ENCODE data around the gene HECTD1.

Gene HECTD1

GRCh38 chr14:31203414-31203742 lies 4.2 kb downstream of the HECTD1 start:
- DNase-seq (ENCODE audit: low spot score) = no peak
- no peak for TF ChIP-seq CTCF (IDR thresholded peaks at IDR 0.05; ENCODE audit: poor library complexity, severe bottlenecking)
- H3K27ac ChIP-seq (ENCODE audit: poor library complexity, severe bottlenecking) = no peak overlapping the region
- H3K4me1 ChIP-seq (ENCODE audit: insufficient read depth, poor library complexity, severe bottlenecking) = peaks cover 14% of the 10 kb centered on the region
- peaks cover 54% of the 10 kb centered on the region for H3K36me3 ChIP-seq (ENCODE audit: low read depth)
- ATAC-seq (ENCODE audit: low read depth) = no peak
- H3K9me3 ChIP-seq (ENCODE audit: severe bottlenecking) = no peaks in the 10 kb centered on the region
- no peaks in the 10 kb centered on the region for H3K27me3 ChIP-seq (ENCODE audit: insufficient read depth, poor library complexity, severe bottlenecking)
- H3K4me3 ChIP-seq (ENCODE audit: severe bottlenecking) = no peak overlapping the region

- peak overlapping the region; percentile 6 for H3K27ac ChIP-seq (ENCODE audit: poor library complexity, severe bottlenecking)
- peaks cover 17% of the 10 kb centered on the region for H3K4me1 ChIP-seq (ENCODE audit: insufficient read depth, poor library complexity, severe bottlenecking)
- DNase-seq (ENCODE audit: low spot score) = no peak
- no peak for TF ChIP-seq CTCF (IDR thresholded peaks at IDR 0.05; ENCODE audit: poor library complexity, severe bottlenecking)
- H3K9me3 ChIP-seq (ENCODE audit: severe bottlenecking) = no peaks in the 10 kb centered on the region
- no peaks in the 10 kb centered on the region for H3K27me3 ChIP-seq (ENCODE audit: insufficient read depth, poor library complexity, severe bottlenecking)
- H3K36me3 ChIP-seq (ENCODE audit: low read depth) = peaks cover 55% of the 10 kb centered on the region
- no peak overlapping the region for H3K4me3 ChIP-seq (ENCODE audit: severe bottlenecking)
- ATAC-seq (ENCODE audit: low read depth) = no peak
Observed at GRCh38 chr14:31201111-31201510, 6.5 kb downstream of the HECTD1 start.

GRCh38 chr14:31200702-31200990 lies 6.9 kb downstream of the HECTD1 start:
- ATAC-seq (ENCODE audit: low read depth) = no peak
- Histone ChIP-seq H3K4me1 (ENCODE audit: insufficient read depth, poor library complexity, severe bottlenecking) (peaks cover 22% of the 10 kb centered on the region), H3K27ac (ENCODE audit: poor library complexity, severe bottlenecking) (peak overlapping the region; percentile 6), H3K4me3 (ENCODE audit: severe bottlenecking) (no peak overlapping the region), H3K9me3 (ENCODE audit: severe bottlenecking) (no peaks in the 10 kb centered on the region), H3K27me3 (ENCODE audit: insufficient read depth, poor library complexity, severe bottlenecking) (no peaks in the 10 kb centered on the region), H3K36me3 (ENCODE audit: low read depth) (peaks cover 54% of the 10 kb centered on the region)
- TF ChIP-seq CTCF (IDR thresholded peaks at IDR 0.05; ENCODE audit: poor library complexity, severe bottlenecking) = no peak
- DNase-seq (ENCODE audit: low spot score) = no peak

GRCh38 chr14:31197671-31198070 lies 9.9 kb downstream of the HECTD1 start:
- ATAC-seq (ENCODE audit: low read depth) (no peak), DNase-seq (ENCODE audit: low spot score) (no peak)
- Histone ChIP-seq H3K36me3 (ENCODE audit: low read depth) (peaks cover 49% of the 10 kb centered on the region), H3K4me1 (ENCODE audit: insufficient read depth, poor library complexity, severe bottlenecking) (peaks cover 23% of the 10 kb centered on the region), H3K27me3 (ENCODE audit: insufficient read depth, poor library complexity, severe bottlenecking) (no peaks in the 10 kb centered on the region), H3K4me3 (ENCODE audit: severe bottlenecking) (no peak overlapping the region), H3K9me3 (ENCODE audit: severe bottlenecking) (no peaks in the 10 kb centered on the region), H3K27ac (ENCODE audit: poor library complexity, severe bottlenecking) (no peak overlapping the region)
- no peak for TF ChIP-seq CTCF (IDR thresholded peaks at IDR 0.05; ENCODE audit: poor library complexity, severe bottlenecking)

- TF ChIP-seq CTCF (IDR thresholded peaks at IDR 0.05; ENCODE audit: poor library complexity, severe bottlenecking) = no peak
- H3K27ac ChIP-seq (ENCODE audit: poor library complexity, severe bottlenecking) = peak overlapping the region; percentile 61
- DNase-seq (ENCODE audit: low spot score) (no peak), ATAC-seq (ENCODE audit: low read depth) (no peak)
- no peaks in the 10 kb centered on the region for H3K27me3 ChIP-seq (ENCODE audit: insufficient read depth, poor library complexity, severe bottlenecking)
- H3K36me3 ChIP-seq (ENCODE audit: low read depth) = peaks cover 46% of the 10 kb centered on the region
- no peak overlapping the region for H3K4me3 ChIP-seq (ENCODE audit: severe bottlenecking)
- H3K9me3 ChIP-seq (ENCODE audit: severe bottlenecking) = no peaks in the 10 kb centered on the region
- H3K4me1 ChIP-seq (ENCODE audit: insufficient read depth, poor library complexity, severe bottlenecking) = peaks cover 23% of the 10 kb centered on the region
Observed at GRCh38 chr14:31196839-31197492, 10.6 kb downstream of the HECTD1 start.

Data from RWPE2 (cell line).